Osteoblast (primary cell): Measurements from ENCODE around the gene TERB1. TPM values are rescaled to one million over a fixed set of nuclear protein-coding genes. Genes with fewer than 3 reads are reported as not detected.

Source experiments
- DNase-seq: peaks from one replicate; pipeline ENCODE4 v3.0.0; 2011; ENCODE audit warnings: low spot score, mixed read lengths; ENCODE audit not compliant: insufficient read length; ENCODE audit errors: missing footprints
- H2AFZ ChIP-seq: 2 replicates; pipeline ENCODE4 v1.6.0; 2011; ENCODE audit warnings: mild to moderate bottlenecking, low read length
- H3K27ac ChIP-seq: 2 replicates; pipeline ENCODE4 v1.5.1; 2011; ENCODE audit warnings: mild to moderate bottlenecking, low read depth, low read length, moderate library complexity
- H3K27me3 ChIP-seq: 2 replicates; pipeline ENCODE4 v1.6.0; 2012; ENCODE audit warnings: mild to moderate bottlenecking, control low read depth, inconsistent platforms, low read length, moderate library complexity; ENCODE audit not compliant: insufficient read depth
- H3K36me3 ChIP-seq: 2 replicates; pipeline ENCODE4 v1.5.1; 2011; ENCODE audit warnings: mild to moderate bottlenecking, low read length, control low read depth, moderate library complexity; ENCODE audit not compliant: insufficient read depth
- H3K4me1 ChIP-seq: 2 replicates; pipeline ENCODE4 v1.5.1; 2011; ENCODE audit warnings: mild to moderate bottlenecking, low read length, control low read depth, moderate library complexity; ENCODE audit not compliant: insufficient read depth
- H3K4me2 ChIP-seq: 2 replicates; pipeline ENCODE4 v1.6.0; 2011; ENCODE audit warnings: mild to moderate bottlenecking, low read length; ENCODE audit not compliant: insufficient read depth
- H3K4me3 ChIP-seq: fragments of 200-600 bp; sonication (generic); 3 replicates; pipeline ENCODE4 v1.5.1; 2012; ENCODE audit warnings: mild to moderate bottlenecking, low read length, inconsistent platforms; ENCODE audit not compliant: insufficient read depth
- H3K79me2 ChIP-seq: 2 replicates; pipeline ENCODE4 v1.6.0; 2012; ENCODE audit warnings: mild to moderate bottlenecking, low read length, control low read depth, inconsistent platforms; ENCODE audit not compliant: insufficient read depth
- H3K9me3 ChIP-seq: 2 replicates; pipeline ENCODE4 v1.5.1; 2011; ENCODE audit warnings: low read depth, low read length, control low read depth
- H4K20me1 ChIP-seq: 2 replicates; pipeline ENCODE4 v1.6.0; 2012; ENCODE audit warnings: mild to moderate bottlenecking, low read length, control low read depth; ENCODE audit not compliant: insufficient read depth
- CTCF ChIP-seq: IDR thresholded peaks from 2 replicates; pipeline ENCODE4 v1.5.1; 2011; ENCODE audit warnings: mild to moderate bottlenecking, low read depth, low read length, moderate library complexity; ENCODE audit errors: extremely low read depth
- total RNA-seq: library from RNA; depleted of rRNA; stranded (reverse); fragments of >200 nt; gene quantifications from 2 replicates; pipeline ENCODE4 v1.2.3, GENCODE V29; 2012

Gene TERB1
- total RNA-seq, 1 donor, result 0.36 TPM

- no peak overlapping the region for H3K27ac ChIP-seq
- H3K79me2 ChIP-seq, result no peaks in the 10 kb centered on the region
- no peak for TF ChIP-seq CTCF
- H3K4me1 ChIP-seq, result no peaks in the 10 kb centered on the region
- no peak for DNase-seq
- H3K4me2 ChIP-seq, result no peak overlapping the region
- H3K4me3 ChIP-seq, result no peak overlapping the region
- H3K9me3 ChIP-seq, result no peaks in the 10 kb centered on the region
- H4K20me1 ChIP-seq, result no peaks in the 10 kb centered on the region
- H2AFZ ChIP-seq, result no peak overlapping the region
- no peaks in the 10 kb centered on the region for H3K36me3 ChIP-seq
- peaks cover 41% of the 10 kb centered on the region for H3K27me3 ChIP-seq
These were observed 39.5 kb upstream of the TERB1 start for GRCh38 chr16:66840883-66841282.

GRCh38 chr16:66834746-66835145 lies 33.4 kb upstream of the TERB1 start:
- Histone ChIP-seq H3K27me3 (no peaks in the 10 kb centered on the region), H3K9me3 (no peaks in the 10 kb centered on the region), H3K27ac (no peak overlapping the region), H2AFZ (no peak overlapping the region), H3K4me1 (peaks cover 14% of the 10 kb centered on the region), H3K79me2 (peaks cover 7% of the 10 kb centered on the region), H4K20me1 (peaks cover under 1% of the 10 kb centered on the region), H3K36me3 (no peaks in the 10 kb centered on the region), H3K4me2 (no peak overlapping the region), H3K4me3 (no peak overlapping the region)
- DNase-seq, result no peak
- TF ChIP-seq CTCF, result no peak

GRCh38 chr16:66832661-66833305 lies 31.4 kb upstream of the TERB1 start:
- no peak for DNase-seq
- Histone ChIP-seq H3K4me1 (peaks cover 20% of the 10 kb centered on the region), H3K79me2 (peaks cover 27% of the 10 kb centered on the region), H3K36me3 (peaks cover under 1% of the 10 kb centered on the region), H3K9me3 (no peaks in the 10 kb centered on the region), H3K4me2 (peak overlapping the region; percentile 54), H4K20me1 (peaks cover 16% of the 10 kb centered on the region), H3K27ac (no peak overlapping the region), H3K27me3 (no peaks in the 10 kb centered on the region), H3K4me3 (no peak overlapping the region), H2AFZ (peak overlapping the region; percentile 63)
- no peak for TF ChIP-seq CTCF

GRCh38 chr16:66832190-66832589 lies 30.8 kb upstream of the TERB1 start:
- Histone ChIP-seq H3K27ac (no peak overlapping the region), H3K4me3 (no peak overlapping the region), H2AFZ (no peak overlapping the region), H3K9me3 (no peaks in the 10 kb centered on the region), H3K79me2 (peaks cover 31% of the 10 kb centered on the region), H3K27me3 (no peaks in the 10 kb centered on the region), H3K4me2 (peak overlapping the region; percentile 54), H4K20me1 (peaks cover 19% of the 10 kb centered on the region), H3K36me3 (peaks cover 5% of the 10 kb centered on the region), H3K4me1 (peaks cover 20% of the 10 kb centered on the region)
- DNase-seq, result no peak
- TF ChIP-seq CTCF, result no peak
